ENCODE results near the gene DGKA.
A peak's percentile ranks its signal among the peaks of the same experiment; 100 is the strongest.
"Not testable (repeated sequence)": the region's sequence is repeated elsewhere in the genome, so short reads cannot be mapped to it uniquely, and the experiment has no call there.

DGKA gene

DNA sequence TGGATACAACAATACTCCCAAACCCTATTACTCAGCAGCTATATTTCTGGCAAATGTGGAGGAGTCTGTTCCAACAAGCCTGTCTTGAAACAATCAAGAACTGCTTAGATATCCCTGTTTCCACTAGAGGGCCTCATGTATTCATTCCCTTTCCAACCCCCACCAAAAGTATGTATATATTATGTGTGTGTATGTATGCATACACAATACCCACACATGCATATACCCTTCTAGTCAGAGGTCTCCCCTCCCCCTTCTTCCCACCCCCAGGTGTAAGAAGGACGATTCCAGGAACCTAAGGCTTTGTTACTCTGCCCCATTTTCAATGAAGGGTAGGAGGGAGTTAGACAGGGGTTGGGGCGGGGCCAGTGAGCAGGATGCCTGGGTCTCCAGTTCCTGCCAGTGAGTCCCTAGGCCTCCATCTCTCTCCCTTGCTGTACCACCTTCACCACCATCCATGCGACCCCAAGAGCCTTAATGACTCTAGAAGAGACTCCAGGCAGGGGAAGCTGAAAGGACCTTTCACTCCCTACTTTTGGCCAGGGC is at the start of gene DGKA:
TSS of gene DGKA (plus strand) at position 392 of the 546 bp plus-strand sequence. CDS start 5,342 bp downstream, outside the sequence.
- peak; percentile 83 for DNase-seq

GRCh38 chr12:55885113-55885512 is 45.8 kb upstream of the DGKA start:
- DNase-seq: no peak

- no peak for DNase-seq
Observed at GRCh38 chr12:55891310-55891709, 39.7 kb upstream of the DGKA start.

DNA sequence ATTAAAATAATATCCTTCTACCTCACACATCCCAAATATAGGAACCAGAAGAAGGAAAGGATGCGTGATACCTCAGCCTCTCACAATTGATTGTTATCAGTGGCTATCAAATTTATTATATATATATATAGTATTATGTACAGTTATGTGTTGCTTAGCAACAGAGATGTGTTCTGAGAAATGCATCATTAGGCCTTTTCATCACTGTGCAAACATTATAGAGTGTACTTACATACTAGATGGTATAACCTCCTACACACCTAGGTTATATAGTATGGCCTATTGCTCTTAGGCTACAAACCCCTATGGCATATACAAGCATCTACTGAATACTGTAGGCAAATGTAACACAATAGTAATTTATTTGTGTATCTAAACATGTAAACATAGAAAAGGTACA is 37.2 kb upstream of the DGKA start:
- no peak for DNase-seq

DNA sequence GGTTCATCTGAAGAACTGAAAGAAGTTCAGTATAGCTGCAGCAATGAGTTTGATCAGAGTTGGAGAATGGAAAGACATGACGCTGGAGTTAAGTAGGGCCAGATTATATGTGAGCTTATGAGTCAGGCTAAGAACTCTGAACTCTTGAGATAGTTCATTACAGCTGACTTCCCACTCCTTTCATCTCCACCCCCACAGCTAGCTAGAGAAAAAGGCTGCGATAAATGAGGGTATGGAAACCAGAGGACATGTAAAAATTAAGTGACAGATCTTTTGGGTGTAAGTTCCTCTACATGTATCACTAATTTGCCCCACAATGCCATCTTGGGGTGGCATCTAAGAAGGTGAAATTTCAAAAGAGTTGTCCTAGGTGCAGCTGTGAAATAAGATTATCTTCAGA is 31.9 kb upstream of the DGKA start:
- peak; percentile 50 for DNase-seq

GRCh38 chr12:55901881-55902490 is 29.0 kb upstream of the DGKA start:
- DNase-seq: peak; percentile 44

DNA sequence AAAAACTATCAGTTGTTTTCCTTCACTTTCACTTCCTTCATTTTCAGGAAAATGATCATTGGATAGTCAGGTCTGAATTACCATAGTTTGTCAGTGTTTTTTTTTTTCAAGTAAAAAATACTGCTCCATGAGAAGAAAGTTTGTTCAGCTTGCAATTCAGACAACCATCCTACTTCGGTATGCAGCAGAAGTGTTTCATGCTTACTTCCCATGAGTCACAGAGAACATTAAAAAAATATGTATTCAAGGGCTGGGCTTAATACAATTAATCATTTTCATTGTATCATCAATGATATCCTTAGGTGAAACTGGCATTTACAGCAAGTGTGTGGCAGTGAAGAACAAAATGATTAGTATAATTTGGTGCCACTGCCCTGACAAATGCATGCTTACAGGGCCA is 24.9 kb upstream of the DGKA start:
- no peak for DNase-seq

DNA sequence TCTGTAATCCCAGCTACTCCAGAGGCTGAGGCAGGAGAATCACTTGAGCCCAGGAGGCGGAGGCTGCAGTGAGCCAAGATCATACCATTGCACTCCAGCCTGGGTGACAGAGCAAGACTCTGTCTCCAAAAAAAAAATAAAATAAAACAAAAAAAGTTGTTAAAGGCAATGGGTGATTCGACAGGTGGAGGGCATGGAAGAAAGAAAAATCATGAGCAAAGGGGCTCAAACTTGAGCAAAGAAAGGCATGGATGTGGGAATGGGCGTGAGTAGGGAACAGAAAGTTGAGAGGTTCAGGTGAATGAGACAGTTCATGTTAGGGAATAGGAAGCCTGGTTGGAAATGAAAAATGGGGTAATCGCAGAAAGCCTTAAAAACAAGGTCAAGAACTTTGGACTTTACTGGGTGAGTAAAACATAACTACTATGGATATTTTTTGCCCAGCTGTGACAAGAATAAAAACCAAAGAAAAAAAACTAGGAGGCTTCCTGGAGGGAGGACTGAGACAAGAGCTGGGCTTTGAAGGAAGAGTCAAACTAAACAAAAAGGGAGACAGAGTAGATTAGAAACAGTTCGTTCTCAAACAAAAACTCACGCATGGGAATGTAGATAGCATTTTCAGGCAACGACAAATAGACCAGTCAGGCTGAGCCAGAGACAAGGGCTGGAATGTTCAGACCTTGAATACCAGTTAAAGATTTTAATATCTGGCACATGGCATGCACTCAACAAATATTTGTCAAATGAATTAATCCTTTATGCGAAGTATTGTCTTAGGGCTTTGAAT is 22.0 kb upstream of the DGKA start:
- no peak for DNase-seq

DNA sequence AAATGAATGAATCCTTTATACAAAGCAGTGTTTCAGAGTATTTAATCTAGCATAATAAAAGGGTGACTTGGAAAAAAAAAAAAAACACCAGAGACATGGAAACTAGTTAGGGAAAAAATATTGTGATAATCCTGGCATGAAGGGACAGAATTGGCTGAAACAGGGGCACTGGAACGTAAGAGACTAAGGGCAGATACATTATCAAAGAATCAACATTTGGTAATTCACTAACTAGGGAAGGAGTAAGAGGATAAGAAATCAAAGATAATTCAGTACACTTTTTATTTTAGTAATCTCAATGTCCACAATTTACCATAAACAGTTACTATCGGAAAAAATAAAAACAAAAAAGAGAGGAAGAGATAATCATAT is 21.5 kb upstream of the DGKA start:
- no peak for DNase-seq

DNA sequence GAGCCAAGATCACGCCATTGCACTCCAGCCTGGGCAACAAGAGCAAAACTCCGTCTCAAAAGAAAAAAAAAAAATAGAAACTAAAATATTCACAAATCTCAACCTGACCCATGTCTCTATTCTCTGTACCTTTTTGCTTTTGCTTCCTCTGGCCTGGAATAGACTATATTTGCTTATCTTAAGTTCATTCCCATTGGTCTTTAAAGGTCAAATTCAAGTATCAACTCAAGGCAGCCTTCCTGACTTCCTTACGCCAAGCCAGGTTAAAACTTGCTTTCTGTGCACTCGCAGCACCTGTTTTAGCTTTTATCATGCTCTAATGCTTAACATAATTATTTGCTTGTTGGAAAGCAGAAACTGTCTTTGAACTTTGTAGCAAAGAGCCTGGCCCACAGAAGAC is 18.1 kb upstream of the DGKA start:
- DNase-seq: no peak

- peak; percentile 6 for DNase-seq
Observed at GRCh38 chr12:55915482-55915859, 15.5 kb upstream of the DGKA start.

DNA sequence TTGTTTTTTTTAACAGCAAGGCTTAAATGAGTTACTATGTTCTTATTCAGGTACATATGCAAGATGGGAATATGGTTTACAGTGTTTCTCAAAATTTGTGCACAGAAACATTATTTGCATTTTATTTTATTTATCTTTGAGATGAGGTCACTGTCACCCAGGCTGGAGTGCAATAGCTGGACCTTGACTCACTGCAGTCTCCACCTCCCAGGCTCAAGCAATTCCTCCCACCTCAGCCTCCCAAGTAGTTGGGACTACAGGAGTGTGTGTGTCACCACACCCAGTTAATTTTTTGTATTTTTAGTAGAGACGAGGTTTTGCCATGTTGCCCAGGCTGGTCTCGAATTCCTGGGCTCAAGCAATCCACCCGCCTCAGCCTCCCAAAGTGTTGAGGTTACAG is 11.9 kb upstream of the DGKA start:
- DNase-seq: not testable (repeated sequence)

GRCh38 chr12:55922126-55922525 is 8.8 kb upstream of the DGKA start:
- DNase-seq: no peak

DNA sequence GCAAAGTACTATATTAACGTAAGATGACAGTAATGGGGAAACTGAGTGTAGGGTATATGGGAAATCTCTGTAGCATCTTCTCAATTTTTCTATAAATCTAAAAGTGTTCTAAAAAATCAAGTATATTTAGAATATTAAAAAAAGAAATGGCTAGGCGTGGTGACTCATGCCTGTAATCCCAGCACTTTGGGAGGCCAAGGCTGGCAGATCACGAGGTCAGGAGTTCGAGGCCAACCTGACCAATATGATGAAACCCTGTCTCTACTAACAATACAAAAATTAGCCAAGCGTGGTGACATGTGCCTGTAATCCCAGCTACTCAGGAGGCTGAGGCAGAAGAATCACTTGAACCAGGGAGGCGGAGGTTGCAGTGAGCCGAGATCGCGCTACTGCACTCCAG is 7.3 kb upstream of the DGKA start:
- peak; percentile 38 for DNase-seq

DNA sequence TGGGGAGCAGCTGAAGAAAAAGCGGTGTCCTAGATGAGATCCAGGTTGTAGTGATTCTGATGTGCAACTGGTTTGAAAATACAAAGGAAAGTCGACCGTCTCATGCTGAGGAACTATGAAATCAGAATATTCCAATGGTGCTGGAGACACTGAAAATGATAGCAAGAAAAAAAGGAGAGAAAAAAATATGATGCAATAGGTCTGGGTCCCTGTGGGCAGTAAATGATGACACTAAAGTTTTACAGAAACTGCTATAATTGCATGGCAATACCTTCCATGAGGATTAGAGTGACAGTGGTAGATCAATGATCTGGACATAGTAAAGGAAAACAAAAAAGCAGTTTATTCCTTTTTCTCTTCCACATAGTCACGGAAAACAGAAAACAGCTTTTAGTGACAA is 5.6 kb upstream of the DGKA start:
- DNase-seq: no peak

- DNase-seq: no peak
Observed at GRCh38 chr12:55925870-55926737, 4.9 kb upstream of the DGKA start.

DNA sequence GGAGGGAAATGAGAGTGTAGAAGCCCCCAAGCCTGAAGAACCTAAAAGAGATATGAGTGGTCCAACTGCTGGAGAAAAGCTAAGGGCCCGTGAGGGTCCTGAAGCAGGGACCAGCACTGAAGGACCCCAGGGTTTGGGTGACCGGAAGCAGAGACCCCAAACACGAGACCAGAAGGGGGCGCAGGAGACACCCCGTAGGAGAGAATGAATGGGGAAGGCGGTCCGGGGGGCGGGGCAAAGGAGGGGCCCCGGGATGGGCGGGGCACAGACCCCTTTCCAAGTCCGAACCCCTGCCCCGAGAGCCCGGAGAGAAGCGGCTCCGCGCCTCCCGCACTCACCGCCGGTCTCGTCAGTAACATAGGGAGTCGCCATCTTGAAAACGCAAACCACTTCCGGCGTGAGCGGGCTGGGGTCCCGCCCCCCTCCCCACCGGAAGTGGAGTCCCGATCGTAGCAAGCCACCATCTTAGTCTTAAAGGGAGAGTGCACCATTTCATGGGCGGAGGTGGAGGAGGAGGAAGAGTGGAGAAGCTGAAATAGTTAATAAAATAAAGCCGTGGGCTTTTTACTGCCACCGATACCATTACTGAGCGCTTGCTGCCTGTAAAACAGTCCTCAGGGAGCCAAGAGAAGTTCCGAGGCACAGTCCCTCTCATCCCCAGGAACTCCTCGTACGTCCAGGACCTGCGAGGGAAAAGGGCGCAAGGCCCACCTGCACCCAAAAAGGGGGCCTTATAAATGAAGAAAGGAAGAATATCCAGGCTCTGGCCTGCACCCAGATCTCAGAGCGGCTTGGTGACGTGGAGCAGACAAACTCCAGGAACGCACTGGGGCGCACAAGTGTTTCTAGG is 4.0 kb upstream of the DGKA start:
- DNase-seq: peak; percentile 96

DNA sequence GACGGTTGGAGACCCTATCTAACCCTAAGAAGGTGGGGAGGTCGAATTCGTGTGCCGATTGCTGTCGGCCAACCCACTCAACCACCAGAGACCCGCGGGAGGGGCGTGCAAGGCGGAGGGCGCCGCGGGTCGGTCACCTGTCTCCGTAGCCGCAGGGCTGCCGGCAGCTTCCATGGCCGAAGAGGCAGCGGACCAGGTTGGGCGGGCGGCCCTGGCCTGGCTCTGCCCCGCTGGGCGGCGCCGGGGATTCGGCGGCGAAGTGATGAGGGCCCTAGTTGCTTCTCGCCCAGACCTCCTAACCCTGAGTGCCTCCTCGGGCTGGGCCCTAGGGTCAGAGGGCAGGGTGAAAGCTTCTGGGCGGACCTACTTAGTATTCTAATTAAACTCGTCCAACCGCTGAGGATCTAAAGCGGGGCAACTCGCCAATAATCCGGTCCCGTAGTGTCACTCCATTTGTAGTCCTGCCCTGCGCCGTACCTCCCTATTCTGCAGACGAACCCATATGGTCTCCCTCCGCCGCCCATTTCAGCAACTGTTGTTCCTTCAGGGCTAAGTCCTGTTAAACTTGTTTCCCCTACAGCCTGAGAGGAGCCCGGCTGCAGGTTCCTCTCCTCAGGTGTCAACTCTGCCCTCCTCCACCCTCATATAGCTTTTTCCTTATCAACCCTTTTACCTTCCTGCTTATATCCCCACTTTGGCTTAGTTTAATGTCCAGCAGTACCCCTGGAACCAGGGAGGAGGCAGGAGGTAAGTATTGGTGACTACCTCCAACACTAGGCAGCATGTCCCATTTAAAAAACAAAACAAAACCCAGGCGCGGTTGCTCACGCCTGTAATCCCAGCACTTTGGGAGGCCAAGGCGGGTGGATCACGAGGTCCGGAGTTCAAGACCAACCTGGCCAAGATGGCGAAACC is 3.1 kb upstream of the DGKA start, which contains the start of gene PYM1:
TSS of gene PYM1 (minus strand) at position 307 of the 915 bp plus-strand sequence. CDS start at position 174, 133 bp downstream.
- DNase-seq: peak; percentile 81

DNA sequence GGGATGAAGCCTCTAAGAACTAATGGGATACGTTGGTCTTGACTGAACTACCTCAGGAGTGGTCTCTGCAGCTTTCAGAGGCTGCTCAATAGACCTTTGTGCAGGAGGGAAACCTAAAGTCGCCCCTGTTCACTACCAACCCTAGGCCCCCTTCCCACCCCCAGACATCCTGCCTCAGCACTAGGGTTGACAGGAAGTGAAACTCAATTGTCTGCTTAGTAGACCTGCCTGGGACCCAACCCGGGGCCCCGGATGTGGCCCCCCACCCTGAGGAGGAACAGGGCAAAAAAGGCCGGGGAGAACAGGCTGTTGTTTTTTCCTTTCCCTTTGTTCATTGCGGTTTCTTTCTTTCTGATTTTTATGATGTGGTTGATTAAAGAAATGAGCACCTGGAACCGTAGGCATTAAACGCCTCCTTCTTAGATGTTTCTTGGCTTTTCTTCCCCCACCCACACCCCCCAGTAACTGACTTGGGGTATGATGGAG is 1.6 kb upstream of the DGKA start:
- DNase-seq: peak; percentile 85

DNA sequence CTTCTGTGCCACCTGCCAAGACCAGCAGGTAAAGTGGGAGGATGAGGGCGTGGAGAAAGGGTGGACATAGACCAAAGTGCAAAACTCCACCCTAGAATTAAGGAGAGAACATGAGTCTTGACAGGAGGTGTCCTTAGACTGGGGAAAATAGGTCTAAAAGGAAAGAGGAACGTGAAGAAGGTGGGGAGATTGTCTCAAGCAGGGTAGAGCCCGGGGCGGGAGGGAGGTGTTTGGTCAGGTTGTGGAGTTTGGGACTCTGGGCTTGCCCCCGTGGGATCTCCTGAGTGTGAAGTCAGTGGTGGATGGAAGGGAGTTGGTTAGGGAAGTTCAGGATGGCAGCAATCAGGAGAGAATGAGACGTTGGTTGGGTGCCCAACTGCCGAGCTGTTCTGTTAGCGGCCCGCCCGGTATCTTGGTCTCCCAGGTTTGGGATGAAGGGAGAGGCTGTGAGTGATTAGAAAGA is 386 bp downstream of the DGKA start:
- DNase-seq: no peak
